GM18508 (cell line): ENCODE data around the gene IL1RAPL1.

Source experiments
- ATAC-seq: cut with Tn5 transposase; IDR thresholded peaks from one replicate; pipeline ENCODE4 v1.9.1; 2021; ENCODE audit warnings: moderate number of reproducible peaks; ENCODE audit not compliant: insufficient read depth, unreplicated experiment

Gene IL1RAPL1

GRCh38 chrX:28586981-28587551 lies at the start of gene IL1RAPL1:
Gene IL1RAPL1 (plus strand): TSS chrX:28587446.
- ATAC-seq: no peak

- no peak for ATAC-seq
Measured at GRCh38 chrX:28542791-28543190, 44.5 kb upstream of the IL1RAPL1 start.

- no peak for ATAC-seq
Measured at GRCh38 chrX:28549838-28550237, 37.4 kb upstream of the IL1RAPL1 start.

- no peak for ATAC-seq
Measured at GRCh38 chrX:28550331-28550872, 36.8 kb upstream of the IL1RAPL1 start.

- ATAC-seq: no peak
Measured at GRCh38 chrX:28552322-28552721, 34.9 kb upstream of the IL1RAPL1 start.

- ATAC-seq: no peak
Measured at GRCh38 chrX:28552882-28553829, 34.1 kb upstream of the IL1RAPL1 start.

GRCh38 chrX:28576117-28576516 lies 11.1 kb upstream of the IL1RAPL1 start:
- ATAC-seq: no peak

GRCh38 chrX:28581522-28581921 lies 5.7 kb upstream of the IL1RAPL1 start:
- ATAC-seq: no peak

GRCh38 chrX:28582511-28582910 lies 4.7 kb upstream of the IL1RAPL1 start:
- ATAC-seq: no peak

- no peak for ATAC-seq
Measured at GRCh38 chrX:28584025-28584424, 3.2 kb upstream of the IL1RAPL1 start.

GRCh38 chrX:28585767-28586166 lies 1.5 kb upstream of the IL1RAPL1 start:
- no peak for ATAC-seq

- no peak for ATAC-seq
Measured at GRCh38 chrX:28586286-28586685, 960 bp upstream of the IL1RAPL1 start.

GRCh38 chrX:28589046-28589445 lies 1.8 kb downstream of the IL1RAPL1 start:
- no peak for ATAC-seq

- no peak for ATAC-seq
Measured at GRCh38 chrX:28590396-28590795, 3.1 kb downstream of the IL1RAPL1 start.

GRCh38 chrX:28591542-28591941 lies 4.3 kb downstream of the IL1RAPL1 start:
- ATAC-seq: no peak

- ATAC-seq: no peak
Measured at GRCh38 chrX:28595346-28595745, 8.1 kb downstream of the IL1RAPL1 start.

- ATAC-seq: no peak
Measured at GRCh38 chrX:28599957-28600356, 12.7 kb downstream of the IL1RAPL1 start.

- ATAC-seq: no peak
Measured at GRCh38 chrX:28609003-28609402, 21.8 kb downstream of the IL1RAPL1 start.

GRCh38 chrX:28609917-28610613 lies 22.8 kb downstream of the IL1RAPL1 start:
- ATAC-seq: no peak

GRCh38 chrX:28610746-28611145 lies 23.5 kb downstream of the IL1RAPL1 start:
- ATAC-seq: no peak

- no peak for ATAC-seq
Measured at GRCh38 chrX:28613558-28613957, 26.3 kb downstream of the IL1RAPL1 start.
